Heart right ventricle (tissue), 16 donors: Measurements from ENCODE around the gene ATRN. TPM values are rescaled to one million over a fixed set of nuclear protein-coding genes. Genes with fewer than 3 reads are reported as not detected.

Source experiments
- ATAC-seq, 8 donors: fragments of 200-7000 bp; cut with Tn5 transposase; one replicate each; pipeline ENCODE4 v1.9.1; 2020; ENCODE audit warnings: mild to moderate bottlenecking in 8 of 8, moderate library complexity in 8 of 8, moderate number of reproducible peaks in 1 of 8
- DNase-seq, 2 donors: peaks; one replicate each; pipeline ENCODE4 v3.0.0-alpha.2; 2020
- H3K27ac ChIP-seq, 10 donors: fragments of 200-600 bp; sonication (generic) in 2 of 10; one replicate each; pipeline versions ENCODE4 v1.5.0 to v1.8.0; 2020 to 2022; ENCODE audit warnings: mild to moderate bottlenecking in 3 of 10
- H3K27me3 ChIP-seq, 7 donors: fragments of 200-600 bp; one replicate each; pipeline ENCODE4 v1.8.0; 2021 to 2022; ENCODE audit warnings: mild to moderate bottlenecking in 2 of 7
- H3K36me3 ChIP-seq, 9 donors: fragments of 200-600 bp; sonication (generic) in 1 of 9; one replicate each; pipeline versions ENCODE4 v1.5.0 to v1.8.0; 2020 to 2022; ENCODE audit warnings: mild to moderate bottlenecking in 2 of 9
- H3K4me1 ChIP-seq, 9 donors: fragments of 200-600 bp; sonication (generic) in 1 of 9; one replicate each; pipeline versions ENCODE4 v1.5.0 to v1.8.0; 2020 to 2022; ENCODE audit warnings: mild to moderate bottlenecking in 4 of 9
- H3K4me3 ChIP-seq, 10 donors: fragments of 200-600 bp; sonication (generic) in 2 of 10; one replicate each; pipeline versions ENCODE4 v1.5.0 to v1.8.0; 2020 to 2022; ENCODE audit warnings: mild to moderate bottlenecking in 7 of 10, moderate library complexity in 2 of 10
- H3K9me3 ChIP-seq, 11 donors: fragments of 200-600 bp in 10 of 11; sonication (generic) in 2 of 11; one replicate each; pipeline versions ENCODE4 v1.5.0 to v1.8.0; 2013 to 2022; ENCODE audit warnings: mild to moderate bottlenecking in 2 of 11, control low read depth in 1 of 11, moderate library complexity in 1 of 11
- WGBS, 2 donors: extraction: QIAGEN DNeasy Blood & Tissue Kit; methylation state at CpG; one replicate each; pipeline ENCODE4 v1.1.7; 2013; ENCODE audit warnings: inconsistent platforms in 1 of 2; 5-methylcytosine and 5-hydroxymethylcytosine counted together
- intact Hi-C, 10 donors: fragments of 100-400 bp; cut with DNase I; formaldehyde crosslinking; loops; one replicate each; pipeline versions ENCODE4 v1.11.1 to v1.14.2; 2022
- polyA plus RNA-seq, 2 donors: library from polyadenylated mRNA; stranded (reverse); fragments of 200-250 nt; gene quantifications; one replicate each; pipeline ENCODE4 v1.2.3, GENCODE V29; 2013
- total RNA-seq, 10 donors: library from RNA; stranded (reverse); fragmentation: NEBNext Ultra II Directional in 3 of 10; extraction: Animal tissue kit (Norgen Biotek cat#: 25700) in 3 of 10; gene quantifications; one replicate each; pipeline versions ENCODE4 v1.2.1 to v1.2.4, GENCODE V29; 2021 to 2023
- TF ChIP-seq, protein P1 (sequence below), 9 donors: fragments of 200-600 bp; sonication (generic) in 2 of 9; IDR thresholded peaks; one replicate each; pipeline versions ENCODE4 v1.5.0 to v1.8.0; 2021 to 2022; ENCODE audit warnings: antibody characterized with exemption in 9 of 9, mild to moderate bottlenecking in 5 of 9, moderate library complexity in 1 of 9
- donor health status: Arrhythmogenic right ventricular cardiomyopathy.
- donor health status: ischemic (EF 13 %, LVEDD 7.1; RV severe dilation, severe dysfunction).
- donor health status: healthy with polysubstance abuse.
- donor health status: DM: no; HTN: yes; CAD: no.
- donor health status: DM: no; HTN: no; CAD: no.
- donor health status: ischemic (EF 25% LVEDD 6.9; RV normal size, moderate dysfunction).
- donor health status: ischemic (EF 25% LVEDD 5.7; RV mildly dilated, moderate dysfunction).
- donor health status: healthy.
- donor health status: DM: yes; HTN: yes; CAD: no.
- donor health status: Ischemic cardiomyopathy.
- donor health status: ischemic (EF 35%, LVEDD 5.7; RV mildly dilated, moderate dysfunction).
- donor health status: nonischemic (EF 11% LVEDD 7.7; RV severe dilation, severe dysfunction).
- donor health status: DM: yes; HTN: yes; CAD: no.
- donor health status: PGD.
- donor health status: ischemic (EF 29% LVEDD 5.4; RV normal size, mild dysfunction).
- donor health status: nonischemic (EF 23%, LVEDD 6.1; RV moderate dilation, normal function).

Gene ATRN
- total and polyA plus RNA-seq, 12 donors = 4.6 to 44.0 (median 37.8) TPM

DNA sequence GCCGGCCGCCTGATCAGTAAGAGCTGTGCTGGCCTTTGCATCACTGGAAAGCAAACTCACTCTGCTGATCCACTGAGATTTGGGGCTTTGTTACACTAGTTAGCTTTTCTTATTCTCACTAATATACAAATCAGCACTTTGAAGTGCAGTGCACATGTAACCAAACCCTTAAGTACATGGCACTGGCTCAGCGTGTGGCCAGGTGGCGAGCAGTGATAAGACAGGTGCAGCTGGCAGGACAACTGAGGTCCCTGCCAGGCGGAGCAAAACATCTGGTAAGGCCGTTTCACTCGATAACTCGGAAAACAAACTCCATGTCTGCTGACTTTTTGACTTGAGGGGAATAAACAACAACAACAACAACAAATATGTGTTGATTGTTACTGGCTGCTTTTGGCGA is 181.4 kb downstream of the ATRN start:
- Histone ChIP-seq H3K36me3 (peaks cover 0 to 38% (median 14%) of the 10 kb centered on the region in 9 donors), H3K4me1 (peaks cover 0 to 17% (median 0%) of the 10 kb centered on the region in 9 donors), H3K27ac (no peak overlapping the region), H3K27me3 (peaks cover 0 to 4% (median 0%) of the 10 kb centered on the region in 7 donors), H3K4me3 (no peak overlapping the region), H3K9me3 (peaks cover 0 to 14% (median 0%) of the 10 kb centered on the region in 11 donors)
- TF ChIP-seq, protein P1, sequence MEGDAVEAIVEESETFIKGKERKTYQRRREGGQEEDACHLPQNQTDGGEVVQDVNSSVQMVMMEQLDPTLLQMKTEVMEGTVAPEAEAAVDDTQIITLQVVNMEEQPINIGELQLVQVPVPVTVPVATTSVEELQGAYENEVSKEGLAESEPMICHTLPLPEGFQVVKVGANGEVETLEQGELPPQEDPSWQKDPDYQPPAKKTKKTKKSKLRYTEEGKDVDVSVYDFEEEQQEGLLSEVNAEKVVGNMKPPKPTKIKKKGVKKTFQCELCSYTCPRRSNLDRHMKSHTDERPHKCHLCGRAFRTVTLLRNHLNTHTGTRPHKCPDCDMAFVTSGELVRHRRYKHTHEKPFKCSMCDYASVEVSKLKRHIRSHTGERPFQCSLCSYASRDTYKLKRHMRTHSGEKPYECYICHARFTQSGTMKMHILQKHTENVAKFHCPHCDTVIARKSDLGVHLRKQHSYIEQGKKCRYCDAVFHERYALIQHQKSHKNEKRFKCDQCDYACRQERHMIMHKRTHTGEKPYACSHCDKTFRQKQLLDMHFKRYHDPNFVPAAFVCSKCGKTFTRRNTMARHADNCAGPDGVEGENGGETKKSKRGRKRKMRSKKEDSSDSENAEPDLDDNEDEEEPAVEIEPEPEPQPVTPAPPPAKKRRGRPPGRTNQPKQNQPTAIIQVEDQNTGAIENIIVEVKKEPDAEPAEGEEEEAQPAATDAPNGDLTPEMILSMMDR (IDR thresholded peaks at IDR 0.05) = no peak
- 85 to 93% methylated on average over 9 of the region's 9 CpGs for WGBS, 2 donors
- ATAC-seq (no peak), DNase-seq (no peak)
- intact Hi-C loops = no loop called here

DNA sequence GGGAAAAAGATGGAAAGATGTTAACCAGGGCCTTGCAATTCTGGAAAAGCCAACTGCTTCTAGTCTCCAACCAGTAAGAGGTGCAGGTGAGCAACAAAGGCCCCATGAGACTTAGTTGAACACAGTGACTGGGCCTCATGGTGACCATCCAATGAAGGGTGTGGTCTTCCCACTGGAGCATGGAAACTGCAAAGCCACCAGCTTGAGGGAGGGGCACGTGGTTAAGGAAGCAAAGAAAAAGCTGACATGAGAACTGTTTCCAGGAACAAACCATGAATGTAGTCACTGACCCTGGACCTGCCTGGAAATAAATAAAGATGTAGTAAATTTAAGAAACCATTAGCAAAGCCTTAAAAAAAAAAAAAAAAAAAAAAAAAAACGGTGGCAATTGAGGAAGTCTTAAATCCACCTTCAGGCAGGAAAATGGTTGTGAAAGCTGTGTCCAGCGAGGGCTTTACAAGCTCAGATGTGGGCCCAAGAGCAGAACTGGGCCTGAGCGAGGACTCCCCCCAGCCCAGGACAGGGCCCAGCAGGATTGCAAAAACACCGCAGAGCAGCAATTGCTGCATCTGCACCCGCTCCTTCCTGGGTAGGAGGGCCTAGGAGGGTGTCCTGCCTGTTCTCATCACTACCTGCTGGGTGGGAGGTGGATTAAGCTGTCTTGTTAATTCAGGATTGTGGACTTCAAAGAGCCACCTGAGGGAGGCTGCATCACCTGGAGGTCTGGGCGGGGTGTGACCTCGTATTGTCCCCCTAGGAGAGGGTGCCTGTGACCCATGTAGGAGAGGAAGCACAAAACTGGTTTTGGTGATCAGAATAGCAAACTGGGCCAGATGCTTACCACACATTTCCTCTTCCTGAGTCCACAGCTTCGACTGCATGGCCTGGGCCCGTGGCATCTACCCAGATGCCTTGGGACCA is 182.1 kb downstream of the ATRN start:
- TF ChIP-seq, protein P1 (IDR thresholded peaks at IDR 0.05) = no peak
- H3K27me3 ChIP-seq = peaks cover 0 to 10% (median 0%) of the 10 kb centered on the region in 7 donors
- no peak overlapping the region for H3K4me3 ChIP-seq
- H3K9me3 ChIP-seq = peaks cover 0 to 14% (median 0%) of the 10 kb centered on the region in 11 donors
- peaks cover 0 to 17% (median 0%) of the 10 kb centered on the region in 9 donors for H3K4me1 ChIP-seq
- WGBS, 2 donors = 80 to 81% methylated on average over 10 of the region's 10 CpGs
- intact Hi-C loops = no loop called here
- ATAC-seq = no peak
- no peak for DNase-seq
- H3K36me3 ChIP-seq = peaks cover 0 to 31% (median 14%) of the 10 kb centered on the region in 9 donors
- H3K27ac ChIP-seq = peak overlapping the region in 1 of 10 donors; percentile 52

DNA sequence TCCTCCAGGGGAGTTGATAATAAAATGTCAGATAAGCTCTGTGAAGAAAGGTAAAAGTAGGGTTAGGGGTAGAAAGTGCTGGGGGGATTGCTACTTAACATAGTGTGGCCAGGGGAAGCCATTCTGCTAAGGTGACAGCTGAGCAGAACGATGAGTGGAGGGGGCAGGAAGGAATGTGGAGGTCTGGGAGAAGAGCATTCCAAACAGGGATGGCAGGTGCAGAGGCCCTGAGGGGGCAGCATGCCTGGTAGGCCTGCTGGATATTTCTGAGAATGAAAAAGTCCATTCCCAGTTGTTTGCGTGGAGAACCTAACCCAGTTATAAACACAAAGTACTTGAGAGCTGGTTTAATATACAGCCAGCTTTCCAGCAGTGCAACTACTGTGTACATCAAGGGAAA is 183.1 kb downstream of the ATRN start:
- intact Hi-C loops = no loop called here
- no peak for ATAC-seq
- Histone ChIP-seq H3K4me3 (no peak overlapping the region), H3K27me3 (peaks cover 0 to 15% (median 4%) of the 10 kb centered on the region in 7 donors), H3K36me3 (peaks cover 0 to 21% (median 7%) of the 10 kb centered on the region in 9 donors), H3K4me1 (peaks cover 0 to 17% (median 0%) of the 10 kb centered on the region in 9 donors), H3K27ac (no peak overlapping the region), H3K9me3 (peaks cover 0 to 14% (median 0%) of the 10 kb centered on the region in 11 donors)
- 62 to 73% methylated on average over 2 of the region's 2 CpGs for WGBS, 2 donors
- no peak for DNase-seq
- TF ChIP-seq, protein P1 (IDR thresholded peaks at IDR 0.05) = no peak

DNA sequence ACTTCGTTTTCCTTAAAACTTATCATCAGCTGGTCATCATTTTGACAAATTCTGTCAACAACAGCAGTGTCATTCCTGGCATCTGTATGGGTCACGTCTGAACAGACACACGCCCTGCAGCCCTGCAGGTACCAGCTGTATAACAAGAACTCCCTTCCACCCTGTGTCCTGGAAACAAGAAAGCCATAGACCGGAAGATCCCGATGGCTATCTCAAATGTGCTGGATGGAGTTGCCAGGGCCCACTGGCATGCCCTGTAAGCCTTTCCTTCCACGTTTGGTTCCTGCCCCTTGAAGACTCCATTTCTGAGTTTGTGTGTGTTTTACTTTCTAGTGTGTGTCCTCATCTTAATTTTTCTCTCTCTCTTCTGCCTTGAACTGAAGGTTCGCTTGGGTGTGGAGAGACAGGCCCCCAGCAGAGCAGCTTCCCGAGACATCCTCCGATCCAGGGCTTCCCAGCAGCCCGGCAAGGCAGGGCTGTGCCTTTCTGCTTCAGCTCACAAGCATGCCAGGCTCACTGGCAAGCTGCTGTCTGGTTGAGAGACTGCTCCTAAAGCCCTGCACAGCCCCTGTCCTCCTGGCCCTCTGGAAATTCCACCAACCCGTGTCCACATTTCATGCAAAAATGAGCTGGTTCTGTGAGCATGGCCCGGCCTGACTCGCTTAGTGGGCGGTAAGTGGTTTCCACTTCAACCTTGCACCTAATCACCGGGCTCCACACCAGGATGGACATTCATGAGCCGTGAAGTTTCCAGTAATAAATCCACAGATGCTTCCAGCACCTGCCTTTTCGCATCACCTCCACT is 183.7 kb downstream of the ATRN start:
- H3K27me3 ChIP-seq = peaks cover 0 to 21% (median 10%) of the 10 kb centered on the region in 7 donors
- no peak overlapping the region for H3K27ac ChIP-seq
- intact Hi-C loops = no loop called here
- H3K4me3 ChIP-seq = no peak overlapping the region
- peaks cover 0 to 14% (median 0%) of the 10 kb centered on the region in 11 donors for H3K9me3 ChIP-seq
- no peak for DNase-seq
- WGBS, 2 donors = 82 to 85% methylated on average over 17 of the region's 17 CpGs
- H3K4me1 ChIP-seq = peaks cover 0 to 17% (median 0%) of the 10 kb centered on the region in 9 donors
- TF ChIP-seq, protein P1 (IDR thresholded peaks at IDR 0.05) = no peak
- ATAC-seq = no peak
- H3K36me3 ChIP-seq = peaks cover 0 to 15% (median 3%) of the 10 kb centered on the region in 9 donors
